SK-N-SH treated with all-trans-retinoic acid at 6 μM for 48 hours (cell line): ENCODE data around the gene ASIC1.

Experiments used
- ATAC-seq: fragments of 200-7000 bp; cut with Tn5 transposase; 3 replicates; pipeline ENCODE4 v1.9.1; 2020; ENCODE audit warnings: mild to moderate bottlenecking, moderate library complexity
- ARNTL ChIP-seq: fragments of 450-650 bp; formaldehyde crosslinking; IDR thresholded peaks from 2 replicates; pipeline ENCODE4 v1.5.0; 2020; ENCODE audit warnings: low read depth, mild to moderate bottlenecking, moderate library complexity, borderline replicate concordance
- BACH2 ChIP-seq: fragments of 250-450 bp; sonication (Bioruptor Pico); IDR thresholded peaks from 2 replicates; pipeline ENCODE4 v1.9.0; 2021; ENCODE audit warnings: mild to moderate bottlenecking, borderline replicate concordance
- ESRRG ChIP-seq: fragments of 250-450 bp; sonication (Bioruptor Pico); IDR thresholded peaks from 2 replicates; pipeline ENCODE4 v1.6.1; 2021; ENCODE audit warnings: mild to moderate bottlenecking
- GLIS3 ChIP-seq: fragments of 250-450 bp; sonication (Bioruptor Pico); IDR thresholded peaks from 2 replicates; pipeline ENCODE4 v1.5.0; 2020; ENCODE audit warnings: mild to moderate bottlenecking, moderate library complexity
- ISL1 ChIP-seq: fragments of 250-450 bp; sonication (Bioruptor Pico); IDR thresholded peaks from 2 replicates; pipeline ENCODE4 v2.1.2; 2022; ENCODE audit warnings: mild to moderate bottlenecking, moderate library complexity
- OSR1 ChIP-seq: fragments of 250-450 bp; sonication (Bioruptor Pico); IDR thresholded peaks from 2 replicates; pipeline ENCODE4 v1.8.0; 2022; ENCODE audit warnings: moderate library complexity, mild to moderate bottlenecking, inconsistent platforms
- PATZ1 ChIP-seq: fragments of 250-450 bp; sonication (Bioruptor Pico); IDR thresholded peaks from 2 replicates; pipeline ENCODE4 v1.8.0; 2020; ENCODE audit warnings: mild to moderate bottlenecking, moderate library complexity, borderline replicate concordance
- POU6F1 ChIP-seq: fragments of 250-450 bp; sonication (Bioruptor Pico); IDR thresholded peaks from 2 replicates; pipeline ENCODE4 v1.8.0; 2021; ENCODE audit warnings: low read depth, mild to moderate bottlenecking, moderate library complexity, borderline replicate concordance
- PPARA ChIP-seq: fragments of 250-450 bp; sonication (Bioruptor Pico); IDR thresholded peaks from 2 replicates; pipeline ENCODE4 v1.5.0; 2020; ENCODE audit warnings: mild to moderate bottlenecking, borderline replicate concordance
- RARB ChIP-seq: fragments of 250-450 bp; sonication (Bioruptor Pico); IDR thresholded peaks from 2 replicates; pipeline ENCODE4 v1.8.0; 2021; ENCODE audit warnings: mild to moderate bottlenecking, moderate library complexity
- SNAI2 ChIP-seq: fragments of 250-450 bp; sonication (Bioruptor Pico); IDR thresholded peaks from 2 replicates; pipeline ENCODE4 v1.5.0; 2020; ENCODE audit warnings: mild to moderate bottlenecking, moderate library complexity
- TCF4 ChIP-seq: fragments of 250-450 bp; sonication (Bioruptor Pico); IDR thresholded peaks from 2 replicates; pipeline ENCODE4 v1.8.0; 2021; ENCODE audit warnings: mild to moderate bottlenecking, moderate library complexity, borderline replicate concordance
- TOX ChIP-seq: fragments of 250-450 bp; sonication (Bioruptor Pico); IDR thresholded peaks from 2 replicates; pipeline ENCODE4 v1.8.0; 2021; ENCODE audit warnings: mild to moderate bottlenecking, moderate library complexity, borderline replicate concordance
- ZC3H10 ChIP-seq: fragments of 250-450 bp; sonication (Bioruptor Pico); IDR thresholded peaks from 2 replicates; pipeline ENCODE4 v1.5.1; 2021; ENCODE audit warnings: mild to moderate bottlenecking, moderate library complexity
- ZFP3 ChIP-seq: fragments of 250-450 bp; sonication (Bioruptor Pico); IDR thresholded peaks from 2 replicates; pipeline ENCODE4 v1.5.0; 2020; ENCODE audit warnings: mild to moderate bottlenecking, moderate library complexity
- ZFP30 ChIP-seq: fragments of 450-650 bp; formaldehyde crosslinking; IDR thresholded peaks from 2 replicates; pipeline ENCODE4 v1.5.0; 2022; ENCODE audit warnings: mild to moderate bottlenecking, moderate library complexity
- ZNF565 ChIP-seq: fragments of 450-650 bp; formaldehyde crosslinking; conservative IDR thresholded peaks from 2 replicates; pipeline ENCODE4 v1.5.0; 2020; ENCODE audit warnings: low read depth, mild to moderate bottlenecking, moderate library complexity
- ZNF70 ChIP-seq: fragments of 450-650 bp; formaldehyde crosslinking; IDR thresholded peaks from 2 replicates; pipeline ENCODE4 v1.5.0; 2020; ENCODE audit warnings: mild to moderate bottlenecking, moderate library complexity
- ZNF8 ChIP-seq: fragments of 450-650 bp; formaldehyde crosslinking; IDR thresholded peaks from 2 replicates; pipeline ENCODE4 v1.5.0; 2020; ENCODE audit warnings: mild to moderate bottlenecking, moderate library complexity
- TF ChIP-seq, protein P1 (sequence below): fragments of 250-450 bp; sonication (Bioruptor Pico); IDR thresholded peaks from 2 replicates; pipeline ENCODE4 v1.5.1; 2020; ENCODE audit warnings: low read depth, mild to moderate bottlenecking, moderate library complexity
- TF ChIP-seq, protein P2 (sequence below): fragments of 250-450 bp; sonication (Bioruptor Pico); IDR thresholded peaks from 2 replicates; pipeline ENCODE4 v1.5.0; 2020; ENCODE audit warnings: mild to moderate bottlenecking, moderate library complexity
- TF ChIP-seq, protein P3 (sequence below): fragments of 250-450 bp; sonication (Bioruptor Pico); IDR thresholded peaks from 2 replicates; pipeline ENCODE4 v1.5.1; 2021; ENCODE audit warnings: mild to moderate bottlenecking, moderate library complexity

ASIC1 gene

DNA sequence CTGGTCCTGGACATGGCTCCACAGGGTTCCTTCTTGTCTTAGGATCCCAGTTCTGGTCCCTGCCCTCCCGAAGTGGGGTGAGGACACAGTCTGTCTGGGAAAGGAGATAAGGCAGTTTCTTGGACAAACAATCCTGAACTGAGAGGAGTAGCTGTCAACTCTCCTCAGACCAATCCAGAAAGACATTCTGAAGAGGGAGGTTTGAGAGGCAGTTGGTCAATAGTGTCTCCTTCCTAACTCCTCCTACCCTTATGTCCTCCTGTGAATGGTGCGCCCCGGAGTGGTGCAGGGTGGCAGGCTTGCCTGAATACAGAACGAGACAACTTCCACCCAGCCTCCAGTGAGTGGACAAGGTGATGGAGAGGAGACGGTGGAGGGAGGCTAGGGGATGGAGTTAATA is 15.4 kb upstream of the ASIC1 start:
- no peak for TF ChIP-seq TCF4 (CRISPR knock-in tag)
- no peak for TF ChIP-seq RARB
- TF ChIP-seq, protein P1, sequence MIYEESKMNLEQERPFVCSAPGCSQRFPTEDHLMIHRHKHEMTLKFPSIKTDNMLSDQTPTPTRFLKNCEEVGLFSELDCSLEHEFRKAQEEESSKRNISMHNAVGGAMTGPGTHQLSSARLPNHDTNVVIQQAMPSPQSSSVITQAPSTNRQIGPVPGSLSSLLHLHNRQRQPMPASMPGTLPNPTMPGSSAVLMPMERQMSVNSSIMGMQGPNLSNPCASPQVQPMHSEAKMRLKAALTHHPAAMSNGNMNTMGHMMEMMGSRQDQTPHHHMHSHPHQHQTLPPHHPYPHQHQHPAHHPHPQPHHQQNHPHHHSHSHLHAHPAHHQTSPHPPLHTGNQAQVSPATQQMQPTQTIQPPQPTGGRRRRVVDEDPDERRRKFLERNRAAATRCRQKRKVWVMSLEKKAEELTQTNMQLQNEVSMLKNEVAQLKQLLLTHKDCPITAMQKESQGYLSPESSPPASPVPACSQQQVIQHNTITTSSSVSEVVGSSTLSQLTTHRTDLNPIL (CRISPR knock-in tag): no peak
- no peak for TF ChIP-seq TOX (CRISPR knock-in tag)
- TF ChIP-seq, protein P2, sequence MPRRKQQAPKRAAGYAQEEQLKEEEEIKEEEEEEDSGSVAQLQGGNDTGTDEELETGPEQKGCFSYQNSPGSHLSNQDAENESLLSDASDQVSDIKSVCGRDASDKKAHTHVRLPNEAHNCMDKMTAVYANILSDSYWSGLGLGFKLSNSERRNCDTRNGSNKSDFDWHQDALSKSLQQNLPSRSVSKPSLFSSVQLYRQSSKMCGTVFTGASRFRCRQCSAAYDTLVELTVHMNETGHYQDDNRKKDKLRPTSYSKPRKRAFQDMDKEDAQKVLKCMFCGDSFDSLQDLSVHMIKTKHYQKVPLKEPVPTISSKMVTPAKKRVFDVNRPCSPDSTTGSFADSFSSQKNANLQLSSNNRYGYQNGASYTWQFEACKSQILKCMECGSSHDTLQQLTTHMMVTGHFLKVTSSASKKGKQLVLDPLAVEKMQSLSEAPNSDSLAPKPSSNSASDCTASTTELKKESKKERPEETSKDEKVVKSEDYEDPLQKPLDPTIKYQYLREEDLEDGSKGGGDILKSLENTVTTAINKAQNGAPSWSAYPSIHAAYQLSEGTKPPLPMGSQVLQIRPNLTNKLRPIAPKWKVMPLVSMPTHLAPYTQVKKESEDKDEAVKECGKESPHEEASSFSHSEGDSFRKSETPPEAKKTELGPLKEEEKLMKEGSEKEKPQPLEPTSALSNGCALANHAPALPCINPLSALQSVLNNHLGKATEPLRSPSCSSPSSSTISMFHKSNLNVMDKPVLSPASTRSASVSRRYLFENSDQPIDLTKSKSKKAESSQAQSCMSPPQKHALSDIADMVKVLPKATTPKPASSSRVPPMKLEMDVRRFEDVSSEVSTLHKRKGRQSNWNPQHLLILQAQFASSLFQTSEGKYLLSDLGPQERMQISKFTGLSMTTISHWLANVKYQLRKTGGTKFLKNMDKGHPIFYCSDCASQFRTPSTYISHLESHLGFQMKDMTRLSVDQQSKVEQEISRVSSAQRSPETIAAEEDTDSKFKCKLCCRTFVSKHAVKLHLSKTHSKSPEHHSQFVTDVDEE (CRISPR knock-in tag): no peak
- TF ChIP-seq ESRRG (CRISPR knock-in tag): no peak
- TF ChIP-seq ZNF70 (CRISPR knock-in tag): no peak
- TF ChIP-seq ZFP3 (CRISPR knock-in tag): no peak
- no peak for TF ChIP-seq ZNF8
- TF ChIP-seq ZC3H10 (CRISPR knock-in tag): no peak
- no peak for TF ChIP-seq ZNF565
- TF ChIP-seq POU6F1 (CRISPR knock-in tag): no peak
- TF ChIP-seq OSR1 (CRISPR knock-in tag): no peak
- no peak for TF ChIP-seq PPARA (CRISPR knock-in tag)
- TF ChIP-seq ARNTL (CRISPR knock-in tag): no peak
- no peak for TF ChIP-seq GLIS3 (CRISPR knock-in tag)
- no peak for TF ChIP-seq ZFP30
- no peak for ATAC-seq

GRCh38 chr12:50042693-50043092 is 14.7 kb upstream of the ASIC1 start:
- ATAC-seq: no peak

More at GRCh38 chr12:50042693-50043092, 14.7 kb upstream of the ASIC1 start:
- TF ChIP-seq ZFP30: no peak
- no peak for TF ChIP-seq ISL1 (CRISPR knock-in tag)
- no peak for TF ChIP-seq ZC3H10 (CRISPR knock-in tag)
- no peak for TF ChIP-seq ESRRG (CRISPR knock-in tag)
- no peak for TF ChIP-seq TCF4 (CRISPR knock-in tag)
- no peak for TF ChIP-seq BACH2 (CRISPR knock-in tag)
- no peak for TF ChIP-seq ZNF8
- no peak for TF ChIP-seq PPARA (CRISPR knock-in tag)
- TF ChIP-seq ZNF565: no peak
- TF ChIP-seq SNAI2 (CRISPR knock-in tag): no peak
- TF ChIP-seq TOX (CRISPR knock-in tag): no peak
- TF ChIP-seq PATZ1 (CRISPR knock-in tag): no peak
- TF ChIP-seq ZFP3 (CRISPR knock-in tag): no peak
- TF ChIP-seq, protein P3, sequence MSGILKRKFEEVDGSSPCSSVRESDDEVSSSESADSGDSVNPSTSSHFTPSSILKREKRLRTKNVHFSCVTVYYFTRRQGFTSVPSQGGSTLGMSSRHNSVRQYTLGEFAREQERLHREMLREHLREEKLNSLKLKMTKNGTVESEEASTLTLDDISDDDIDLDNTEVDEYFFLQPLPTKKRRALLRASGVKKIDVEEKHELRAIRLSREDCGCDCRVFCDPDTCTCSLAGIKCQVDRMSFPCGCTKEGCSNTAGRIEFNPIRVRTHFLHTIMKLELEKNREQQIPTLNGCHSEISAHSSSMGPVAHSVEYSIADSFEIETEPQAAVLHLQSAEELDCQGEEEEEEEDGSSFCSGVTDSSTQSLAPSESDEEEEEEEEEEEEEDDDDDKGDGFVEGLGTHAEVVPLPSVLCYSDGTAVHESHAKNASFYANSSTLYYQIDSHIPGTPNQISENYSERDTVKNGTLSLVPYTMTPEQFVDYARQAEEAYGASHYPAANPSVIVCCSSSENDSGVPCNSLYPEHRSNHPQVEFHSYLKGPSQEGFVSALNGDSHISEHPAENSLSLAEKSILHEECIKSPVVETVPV: no peak
- no peak for TF ChIP-seq ZNF70 (CRISPR knock-in tag)
- TF ChIP-seq, all 23 proteins: peak for 0
